ENCODE data around the gene RTP2. TPM values are rescaled to one million over a fixed set of nuclear protein-coding genes. Genes with fewer than 3 reads are reported as not detected.
A peak's percentile ranks its signal among the peaks of the same experiment; 100 is the strongest.

The RTP2 gene
- total RNA-seq, 2 experiments from 2014 or later, result not detected

DNA sequence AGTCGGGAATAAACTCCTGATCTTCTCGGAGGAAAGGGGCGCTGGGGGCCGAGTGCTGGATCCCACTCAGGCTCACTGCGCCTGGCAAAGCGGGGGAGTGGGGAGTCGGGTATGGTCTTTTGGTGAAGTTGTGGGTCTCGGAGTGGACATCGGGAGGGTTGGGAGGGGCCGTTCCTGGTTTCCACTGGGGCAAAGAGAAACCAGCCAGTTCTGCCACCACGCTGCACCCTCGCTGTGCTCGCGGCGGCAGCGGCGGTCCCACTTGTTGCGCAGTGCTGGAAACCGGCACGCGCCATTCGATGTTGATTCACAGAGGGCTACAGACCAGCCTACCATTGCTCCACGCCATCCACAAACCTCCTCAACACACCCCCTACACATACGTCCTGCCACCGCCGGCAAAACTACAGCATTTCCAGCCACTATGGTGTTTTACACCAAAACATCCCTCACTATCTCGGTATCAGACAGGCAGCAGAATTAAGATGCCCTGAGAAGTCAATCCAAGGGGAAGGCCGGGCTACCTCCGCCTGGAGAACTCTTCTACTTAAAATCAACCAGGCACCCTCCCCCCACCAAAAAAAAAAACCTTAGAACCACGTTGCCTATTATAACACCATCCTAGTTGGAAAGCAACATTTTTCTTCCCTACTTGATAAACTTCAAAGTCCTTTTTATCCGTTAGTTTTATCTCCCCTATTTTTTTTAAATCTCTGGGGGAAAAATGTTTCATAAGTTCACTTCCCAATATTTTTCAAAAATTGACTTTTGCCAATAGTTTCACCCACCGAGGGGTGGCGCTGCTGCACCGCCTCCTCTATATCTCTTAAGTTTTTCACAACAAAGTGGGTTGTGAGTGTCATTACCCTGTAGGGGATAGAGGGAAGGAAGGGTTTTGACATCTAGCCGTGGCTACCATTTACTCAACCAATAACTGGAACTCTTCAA is 39.3 kb upstream of the RTP2 start:
- Mint-ChIP-seq H3K9me3 (no peaks in the 10 kb centered on the region), H3K27ac (peak overlapping the region; percentile 100), H3K4me1 (peaks cover 51% of the 10 kb centered on the region), H3K4me3 (peak overlapping the region; percentile 91), H3K27me3 (peaks cover 6% of the 10 kb centered on the region), H3K36me3 (peaks cover 5% of the 10 kb centered on the region)
- DNase-seq, result peak; percentile 75

DNA sequence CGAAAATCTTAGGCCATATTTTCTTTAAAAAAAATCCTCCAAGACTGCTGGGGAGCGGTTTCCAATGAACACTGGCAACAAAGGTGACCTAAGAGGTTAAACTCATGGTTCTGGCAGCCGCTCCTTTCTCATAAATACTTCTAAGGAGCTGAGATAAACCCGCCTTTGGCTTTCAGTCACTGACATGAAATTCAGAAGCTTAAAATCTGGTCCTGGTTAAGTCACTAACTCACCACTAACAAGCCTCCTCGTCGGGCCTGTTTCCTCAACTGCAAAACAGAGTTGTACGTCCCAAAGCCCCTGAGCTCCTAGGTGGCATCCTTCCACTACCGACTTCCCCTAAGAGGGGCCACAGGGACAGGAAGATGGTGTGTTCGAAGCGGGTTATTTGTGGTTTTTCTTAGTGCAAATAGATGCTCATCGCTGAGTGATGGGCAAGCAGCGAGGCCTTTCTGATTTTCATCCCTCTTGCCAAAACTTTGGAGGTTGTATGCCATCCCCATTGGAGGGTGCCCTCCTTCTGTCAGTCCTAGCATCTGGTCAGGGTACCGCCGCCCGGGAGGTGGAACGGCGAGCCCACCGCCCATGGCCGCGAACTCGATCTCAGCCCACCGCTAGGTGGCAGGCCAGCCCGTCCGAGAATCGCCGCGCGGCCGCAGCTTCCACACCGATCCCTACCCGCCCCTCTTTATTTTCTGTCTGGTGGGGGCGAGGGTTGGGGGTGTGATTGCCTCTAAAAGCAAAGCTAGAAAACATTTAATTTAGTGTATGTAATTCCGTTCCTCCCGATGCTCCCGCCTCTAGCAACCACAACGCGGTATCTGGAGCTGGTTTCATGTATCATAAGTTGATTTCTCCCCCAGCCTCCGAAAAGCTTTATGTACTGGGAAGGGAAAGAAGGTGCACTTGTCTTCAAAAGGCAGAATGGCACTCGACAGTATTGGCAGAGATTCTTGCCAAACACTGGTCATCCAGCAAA is 38.4 kb upstream of the RTP2 start:
- H3K27ac Mint-ChIP-seq, result peak overlapping the region; percentile 100
- peaks cover 5% of the 10 kb centered on the region for H3K36me3 Mint-ChIP-seq
- no peaks in the 10 kb centered on the region for H3K9me3 Mint-ChIP-seq
- peak overlapping the region; percentile 91 for H3K4me3 Mint-ChIP-seq
- peaks cover 4% of the 10 kb centered on the region for H3K27me3 Mint-ChIP-seq
- peaks cover 57% of the 10 kb centered on the region for H3K4me1 Mint-ChIP-seq
- DNase-seq, result peak; percentile 69

DNA sequence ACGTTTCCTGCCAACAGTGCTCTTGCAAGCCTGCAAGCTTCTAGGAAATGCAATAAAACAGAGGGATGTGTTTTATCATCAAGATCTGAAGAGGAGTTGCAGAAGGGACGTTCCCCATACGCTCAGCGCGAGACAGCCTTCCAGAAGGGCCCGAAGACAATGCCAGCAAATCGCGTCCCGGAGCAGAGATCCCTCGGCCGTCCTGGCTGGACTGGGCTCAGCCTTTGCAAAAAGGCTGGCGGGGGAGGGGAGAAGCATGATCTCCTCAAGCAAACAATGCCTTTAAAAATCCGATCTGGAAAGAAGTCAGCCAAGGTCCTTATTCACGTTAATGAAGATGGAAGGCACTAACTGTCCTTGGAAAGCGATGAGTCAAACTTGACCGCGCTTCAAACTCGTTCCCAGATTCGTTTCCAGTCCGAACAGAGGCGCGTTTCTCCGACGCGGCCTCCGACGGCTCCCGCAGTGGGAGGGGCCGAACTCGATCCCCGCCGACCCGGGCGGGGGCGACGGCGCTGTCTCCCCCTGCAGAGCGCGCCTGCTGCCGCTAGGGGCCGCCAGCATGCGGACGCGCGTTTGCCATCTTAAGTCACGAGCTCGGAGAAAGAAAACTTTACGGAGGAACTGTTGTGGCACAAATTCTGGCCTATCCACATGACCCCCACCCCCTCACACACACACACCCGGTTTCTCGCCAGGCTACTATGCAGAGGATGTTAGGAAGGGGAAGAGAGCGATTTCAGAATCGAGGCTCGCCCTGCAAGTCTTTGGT is 37.4 kb upstream of the RTP2 start:
- peak; percentile 83 for DNase-seq
- H3K36me3 Mint-ChIP-seq, result peaks cover 5% of the 10 kb centered on the region
- H3K9me3 Mint-ChIP-seq, result no peaks in the 10 kb centered on the region
- H3K4me3 Mint-ChIP-seq, result peak overlapping the region; percentile 91
- H3K4me1 Mint-ChIP-seq, result peaks cover 54% of the 10 kb centered on the region
- H3K27me3 Mint-ChIP-seq, result no peaks in the 10 kb centered on the region
- H3K27ac Mint-ChIP-seq, result peak overlapping the region; percentile 100

DNA sequence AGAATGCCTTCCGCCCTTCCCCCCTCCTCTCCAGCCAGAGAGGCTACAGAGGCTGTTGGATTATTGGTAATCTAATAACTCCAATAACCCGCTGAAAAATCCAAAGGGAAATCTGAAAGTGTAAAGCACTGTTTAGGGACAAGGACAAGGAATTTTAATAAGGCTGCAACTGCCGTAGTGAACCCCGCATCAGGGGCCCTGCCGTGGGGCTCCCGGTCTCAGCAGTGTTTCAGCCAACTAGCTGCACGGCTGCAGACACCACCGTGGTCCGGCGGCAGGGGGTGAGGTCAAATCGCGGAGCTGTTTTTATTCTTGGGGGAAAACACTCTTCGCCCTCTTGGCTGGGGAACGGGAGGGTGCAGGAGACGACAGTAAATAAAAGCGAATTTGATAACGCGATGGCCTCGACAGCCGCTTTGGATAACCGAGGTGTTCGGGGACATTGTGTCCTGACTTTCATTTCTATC is 36.8 kb upstream of the RTP2 start:
- Mint-ChIP-seq H3K4me1 (peaks cover 54% of the 10 kb centered on the region), H3K36me3 (peaks cover 2% of the 10 kb centered on the region), H3K4me3 (peak overlapping the region; percentile 91)

DNA sequence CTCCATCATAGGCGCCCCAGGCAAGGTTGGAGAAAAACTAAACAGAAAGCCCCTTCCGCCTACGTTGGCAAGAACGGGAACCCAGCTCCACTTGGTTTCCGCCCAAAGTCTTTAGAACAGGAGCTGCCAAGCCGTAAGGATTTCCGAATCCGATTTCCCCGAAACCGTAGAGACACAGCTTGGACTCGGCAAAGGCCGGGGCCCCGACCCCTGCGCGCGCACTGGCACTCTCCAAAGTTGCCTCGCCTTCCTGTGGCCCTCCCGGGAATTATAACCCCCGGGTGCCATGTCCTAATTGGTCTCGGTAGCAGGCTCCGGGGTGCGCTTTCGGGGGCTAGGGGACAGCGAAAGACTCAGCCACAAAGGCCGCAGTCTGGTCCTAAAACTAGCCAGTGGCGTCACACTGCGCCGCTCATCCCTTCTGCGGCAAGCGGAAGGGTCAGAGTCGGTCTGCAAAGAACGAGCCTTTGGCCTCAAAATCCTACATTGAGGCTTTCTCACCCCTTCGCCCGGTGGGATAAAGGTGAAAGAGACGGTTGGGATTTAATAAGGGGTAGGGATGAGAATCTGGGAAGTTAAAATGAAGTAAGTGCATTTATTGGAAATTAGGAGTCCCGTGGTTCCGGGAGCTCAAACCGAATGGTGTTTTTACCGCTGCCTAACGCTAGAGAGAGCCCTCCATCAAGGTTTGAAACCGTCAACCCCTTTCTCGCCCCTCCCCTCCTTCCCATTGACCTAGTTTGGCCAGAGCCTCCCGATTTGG is 36.2 kb upstream of the RTP2 start:
- Mint-ChIP-seq H3K4me1 (peaks cover 52% of the 10 kb centered on the region), H3K4me3 (peak overlapping the region; percentile 91), H3K27me3 (no peaks in the 10 kb centered on the region), H3K36me3 (no peaks in the 10 kb centered on the region), H3K9me3 (no peaks in the 10 kb centered on the region), H3K27ac (peak overlapping the region; percentile 81)
- peak; percentile 69 for DNase-seq

More for the DNA sequence above, 36.8 kb upstream of the RTP2 start:
- peak; percentile 44 for DNase-seq
- Mint-ChIP-seq H3K9me3 (no peaks in the 10 kb centered on the region), H3K27ac (peak overlapping the region; percentile 81), H3K27me3 (no peaks in the 10 kb centered on the region)

DNA sequence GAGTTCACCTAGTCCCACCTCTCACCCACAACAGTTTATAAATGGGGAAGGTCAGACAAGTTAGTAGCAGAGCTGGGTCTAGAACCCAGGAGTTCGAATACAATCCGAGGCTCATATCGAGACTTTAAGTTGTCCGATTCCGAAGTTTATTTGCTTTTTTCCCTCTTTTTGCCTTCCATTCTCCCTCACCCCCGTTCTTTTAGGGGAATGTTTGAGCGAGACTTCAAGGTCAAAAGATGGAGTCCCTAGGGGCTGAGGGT is 35.6 kb upstream of the RTP2 start:
- peak overlapping the region; percentile 81 for H3K27ac Mint-ChIP-seq
- H3K4me3 Mint-ChIP-seq, result peak overlapping the region; percentile 91
- H3K27me3 Mint-ChIP-seq, result no peaks in the 10 kb centered on the region
- DNase-seq, result no peak
- H3K9me3 Mint-ChIP-seq, result no peaks in the 10 kb centered on the region
- H3K4me1 Mint-ChIP-seq, result peaks cover 52% of the 10 kb centered on the region
- no peaks in the 10 kb centered on the region for H3K36me3 Mint-ChIP-seq

DNA sequence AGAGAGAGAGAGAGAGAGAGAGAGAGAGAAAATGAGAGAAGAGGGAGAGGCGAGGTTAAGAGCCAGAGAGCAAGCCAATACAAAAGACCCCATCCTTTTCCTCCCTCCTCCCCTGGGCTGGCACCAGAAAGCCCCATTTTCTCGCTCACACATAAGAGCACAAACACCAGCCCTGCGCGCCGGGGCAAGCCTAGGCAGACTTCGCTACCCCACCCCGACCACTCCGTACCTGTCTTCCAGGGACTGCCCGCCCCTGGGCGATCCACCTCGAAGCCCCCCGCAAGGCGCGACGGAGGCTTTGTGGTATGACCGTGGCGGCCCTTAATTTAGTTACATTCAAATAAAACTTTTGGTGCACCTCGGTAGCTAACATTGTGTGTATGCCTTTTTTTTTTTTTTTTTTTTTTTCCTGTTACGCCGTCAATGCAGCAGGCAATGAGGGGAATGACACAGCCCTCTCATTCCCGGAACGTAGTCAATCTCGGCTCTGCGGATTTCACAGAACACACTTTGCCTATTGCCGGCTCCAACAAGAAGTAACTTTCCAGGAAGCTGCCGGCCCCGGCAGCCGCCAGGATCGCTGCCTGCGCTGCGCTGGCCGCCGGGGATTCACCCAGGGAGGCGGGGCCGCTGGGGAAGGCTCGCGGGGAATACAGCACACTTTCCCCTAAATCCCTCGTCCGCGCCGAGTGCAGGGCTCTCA is 35.2 kb upstream of the RTP2 start:
- Mint-ChIP-seq H3K27me3 (no peaks in the 10 kb centered on the region), H3K36me3 (no peaks in the 10 kb centered on the region), H3K4me1 (peaks cover 48% of the 10 kb centered on the region), H3K4me3 (peak overlapping the region; percentile 91), H3K9me3 (no peaks in the 10 kb centered on the region), H3K27ac (peak overlapping the region; percentile 81)
- peak; percentile 62 for DNase-seq

DNA sequence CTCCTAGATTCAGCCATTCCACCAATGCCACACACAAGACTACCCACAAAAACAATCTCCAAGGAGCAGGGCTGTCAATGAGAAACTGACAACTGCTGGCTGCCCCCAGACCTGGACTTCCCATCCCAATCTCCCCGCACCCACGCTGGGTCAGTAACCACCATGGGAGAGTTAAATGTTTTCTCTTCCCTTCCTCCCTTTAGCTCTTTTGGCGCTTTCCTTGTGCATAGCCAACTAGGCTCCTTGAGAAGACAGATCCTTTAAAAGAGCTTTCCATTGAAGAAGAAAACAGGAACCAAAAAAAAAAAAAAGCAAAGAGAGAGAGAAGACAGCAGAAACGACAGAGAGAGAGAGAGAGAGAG is 34.6 kb upstream of the RTP2 start:
- H3K27ac Mint-ChIP-seq, result peak overlapping the region; percentile 81
- H3K27me3 Mint-ChIP-seq, result no peaks in the 10 kb centered on the region
- no peak for DNase-seq
- H3K36me3 Mint-ChIP-seq, result no peaks in the 10 kb centered on the region
- no peaks in the 10 kb centered on the region for H3K9me3 Mint-ChIP-seq
- peak overlapping the region; percentile 91 for H3K4me3 Mint-ChIP-seq
- H3K4me1 Mint-ChIP-seq, result peaks cover 42% of the 10 kb centered on the region

DNA sequence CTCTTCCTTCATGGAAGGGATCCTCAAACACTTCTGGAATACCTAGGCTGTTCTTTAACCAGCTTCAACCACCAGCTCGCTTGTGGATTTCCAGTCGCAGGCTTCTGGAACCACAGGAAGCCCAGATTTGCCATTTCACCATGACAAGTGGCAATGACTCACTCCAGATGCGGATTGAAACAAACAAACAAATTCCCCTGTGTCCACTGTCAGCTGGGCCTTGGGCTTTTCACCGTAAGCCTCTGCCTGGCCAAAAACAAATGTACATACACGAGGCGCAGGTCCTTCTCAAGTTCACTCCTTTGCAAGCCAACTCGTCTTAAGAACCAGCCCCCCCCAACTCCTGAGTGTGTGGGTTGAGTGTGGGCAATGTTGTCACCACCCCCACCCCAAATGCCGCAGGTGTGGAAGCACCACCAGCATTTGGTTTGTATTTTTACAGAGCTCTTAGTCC is 34.1 kb upstream of the RTP2 start:
- peak overlapping the region; percentile 91 for H3K4me3 Mint-ChIP-seq
- peaks cover 37% of the 10 kb centered on the region for H3K4me1 Mint-ChIP-seq
- H3K27me3 Mint-ChIP-seq, result no peaks in the 10 kb centered on the region
- no peaks in the 10 kb centered on the region for H3K36me3 Mint-ChIP-seq
- H3K27ac Mint-ChIP-seq, result peak overlapping the region; percentile 81
- no peak for DNase-seq
- H3K9me3 Mint-ChIP-seq, result no peaks in the 10 kb centered on the region

DNA sequence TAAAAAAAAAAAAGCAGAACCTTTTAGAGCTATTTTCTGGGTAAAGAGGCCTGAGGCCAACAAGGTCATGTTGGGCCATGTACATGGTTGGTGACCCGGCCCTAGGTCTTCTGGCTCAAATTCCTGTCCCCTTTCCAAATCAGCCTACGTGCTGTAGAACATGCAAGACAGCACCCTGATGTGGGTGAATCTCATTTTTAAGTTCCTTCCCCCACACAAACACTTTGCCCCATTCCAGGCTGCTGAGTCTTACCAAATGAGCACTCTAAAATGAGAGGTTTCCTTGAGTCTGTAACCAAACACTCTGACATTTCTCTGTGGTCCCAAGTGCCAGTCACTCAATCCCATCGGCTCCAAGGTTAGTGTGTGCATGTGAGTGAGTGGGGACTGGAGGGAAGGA is 33.5 kb upstream of the RTP2 start:
- DNase-seq, result no peak
- Mint-ChIP-seq H3K9me3 (no peaks in the 10 kb centered on the region), H3K36me3 (no peaks in the 10 kb centered on the region), H3K4me1 (peaks cover 32% of the 10 kb centered on the region), H3K4me3 (no peak overlapping the region), H3K27ac (no peak overlapping the region), H3K27me3 (no peaks in the 10 kb centered on the region)

DNA sequence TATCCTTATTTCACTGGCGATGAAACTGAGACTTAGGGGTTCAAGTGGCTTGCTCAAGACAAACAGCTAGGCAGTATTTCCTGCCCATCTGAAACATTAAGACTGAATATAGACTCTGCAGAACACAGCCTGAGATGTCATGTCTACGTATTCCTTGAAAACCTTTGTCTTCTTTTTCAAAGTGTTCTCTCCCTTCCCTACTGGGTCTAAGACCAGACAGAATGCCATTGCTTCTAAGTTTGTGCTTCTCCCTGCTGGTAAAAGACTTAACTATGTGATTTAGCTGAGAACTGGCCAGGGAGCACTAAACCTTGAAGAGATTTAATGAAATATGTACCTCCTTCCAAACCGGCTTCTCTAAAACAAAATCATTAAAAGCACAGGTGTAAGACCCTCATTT is 33.0 kb upstream of the RTP2 start:
- peaks cover 29% of the 10 kb centered on the region for H3K4me1 Mint-ChIP-seq
- H3K4me3 Mint-ChIP-seq, result no peak overlapping the region
- no peak for DNase-seq
- H3K36me3 Mint-ChIP-seq, result no peaks in the 10 kb centered on the region
- no peaks in the 10 kb centered on the region for H3K27me3 Mint-ChIP-seq
- no peaks in the 10 kb centered on the region for H3K9me3 Mint-ChIP-seq
- H3K27ac Mint-ChIP-seq, result no peak overlapping the region

DNA sequence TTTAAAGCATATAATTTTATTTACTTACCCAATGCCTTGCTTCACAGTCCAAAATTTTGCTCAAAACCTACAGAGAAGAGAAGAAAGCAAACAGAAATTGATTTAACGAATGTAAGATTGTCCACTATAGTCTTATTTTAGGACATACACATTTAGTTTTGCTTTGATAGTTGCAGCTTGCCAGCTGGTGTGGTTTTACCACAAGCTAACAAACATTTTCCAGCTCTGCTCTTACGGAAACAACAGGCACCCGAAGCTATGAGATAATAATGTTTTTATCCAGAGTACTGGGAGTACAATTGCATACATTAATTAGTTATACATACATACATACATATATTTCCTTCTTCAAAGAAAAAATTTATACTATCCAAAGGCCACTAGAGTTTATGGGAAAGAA is 32.5 kb upstream of the RTP2 start:
- Mint-ChIP-seq H3K27me3 (no peaks in the 10 kb centered on the region), H3K36me3 (no peaks in the 10 kb centered on the region), H3K4me1 (peaks cover 26% of the 10 kb centered on the region), H3K27ac (no peak overlapping the region), H3K4me3 (no peak overlapping the region), H3K9me3 (no peaks in the 10 kb centered on the region)
- DNase-seq, result no peak

DNA sequence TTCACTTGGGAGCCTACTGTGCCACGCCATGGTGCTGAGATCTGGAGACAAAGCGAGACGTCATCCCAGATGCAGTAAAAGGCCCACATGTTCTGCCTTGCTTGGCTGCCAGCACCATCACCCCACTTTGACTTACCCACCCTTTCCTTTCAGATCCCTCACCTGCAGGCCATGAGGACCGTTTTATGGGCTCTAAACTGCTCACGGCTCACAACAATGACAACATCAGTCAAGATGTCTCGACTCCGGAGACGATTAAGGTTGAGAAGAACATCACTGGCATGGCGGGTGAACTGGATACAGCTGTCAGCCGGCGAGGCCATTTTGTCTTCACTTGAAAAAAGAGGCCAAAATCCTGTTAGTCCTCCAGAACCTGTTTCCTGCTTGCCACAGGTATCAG is 31.0 kb upstream of the RTP2 start:
- H3K9me3 Mint-ChIP-seq, result no peaks in the 10 kb centered on the region
- no peak overlapping the region for H3K4me3 Mint-ChIP-seq
- no peak overlapping the region for H3K27ac Mint-ChIP-seq
- no peaks in the 10 kb centered on the region for H3K36me3 Mint-ChIP-seq
- H3K27me3 Mint-ChIP-seq, result no peaks in the 10 kb centered on the region
- no peak for DNase-seq
- peaks cover 18% of the 10 kb centered on the region for H3K4me1 Mint-ChIP-seq
